Naive thymus-derived CD8-positive, alpha-beta T cell (primary cell): ENCODE results near the gene THPO. TPM values are rescaled to one million over a fixed set of nuclear protein-coding genes. Genes with fewer than 3 reads are reported as not detected.
A peak's percentile ranks its signal among the peaks of the same experiment; 100 is the strongest.

ENCODE experiments used
- ATAC-seq, 2 donors: fragments of 150-1000 bp; cut with Tn5 transposase in 1 of 2; sonication (Bioruptor Pico), chemical (Tn5 transposase) in 1 of 2; 1 replicate in 1 of 2; 2 replicates in 1 of 2; pipeline ENCODE4 v1.10.0; 2021; ENCODE audit warnings: mild to moderate bottlenecking in 2 of 2, moderate library complexity in 2 of 2
- POLR2A ChIA-PET: fragments of 350-600 bp; sonication (Branson Sonifier 250); formaldehyde crosslinking; loops from one replicate; lab custom pipeline; 2021; ENCODE audit warnings: antibody characterized with exemption; lab: Charles Lee
- DNase-seq, 10 donors: peaks; one replicate each; pipeline versions ENCODE4 v3.0.0 to v3.0.0-alpha.2; 2020 to 2022
- H3K27ac Mint-ChIP-seq, 10 donors: one replicate each; pipeline ENCODE4 v1.8.0; 2020 to 2022; ENCODE audit warnings: mild to moderate bottlenecking in 10 of 10, mixed read lengths in 10 of 10, moderate library complexity in 4 of 10, inconsistent platforms in 1 of 10
- H3K27me3 Mint-ChIP-seq, 5 donors: one replicate each; pipeline ENCODE4 v1.8.0; 2021 to 2022; ENCODE audit warnings: mixed read lengths in 5 of 5
- H3K36me3 Mint-ChIP-seq, 3 donors: one replicate each; pipeline ENCODE4 v1.8.0; 2020 to 2022; ENCODE audit warnings: mixed read lengths in 3 of 3, mild to moderate bottlenecking in 2 of 3, inconsistent platforms in 1 of 3
- H3K4me1 Mint-ChIP-seq, 4 donors: one replicate each; pipeline ENCODE4 v1.8.0; 2021 to 2022; ENCODE audit warnings: mixed read lengths in 4 of 4
- H3K4me3 Mint-ChIP-seq, 10 donors: one replicate each; pipeline ENCODE4 v1.8.0; 2020 to 2022; ENCODE audit warnings: mild to moderate bottlenecking in 10 of 10, mixed read lengths in 10 of 10, moderate library complexity in 6 of 10, inconsistent platforms in 1 of 10
- H3K9me3 Mint-ChIP-seq, 9 donors: one replicate each; pipeline ENCODE4 v1.8.0; 2020 to 2022; ENCODE audit warnings: mixed read lengths in 9 of 9, mild to moderate bottlenecking in 3 of 9, inconsistent platforms in 1 of 9, moderate library complexity in 1 of 9
- polyA plus RNA-seq, 3 donors: library from polyadenylated mRNA; unstranded; fragments of 300-500 nt; fragmentation: Illumina TruSeq; gene quantifications; one replicate each; pipeline ENCODE4 v1.2.3, GENCODE V29; 2021
- total RNA-seq, 8 experiments: library from RNA in 2 of 8; stranded (reverse) in 2 of 8; gene quantifications; one replicate each; pipeline ENCODE4 v1.2.3 and lab custom pipeline; 2021 to 2026

Gene THPO
- not detected for total RNA-seq
- not detected for polyA plus RNA-seq
- total RNA-seq (lab: John Stamatoyannopoulos, UW), result 0 reads per million in 6 experiments

- H3K36me3 Mint-ChIP-seq, result peaks cover 0 to 4% (median 0%) of the 10 kb centered on the region in 3 donors
- H3K4me3 Mint-ChIP-seq, result peak within 1 kb of the TSS; percentile 42 to 81 (median 72)
- POLR2A ChIA-PET, result interaction anchor here (1.1 kb wide), 1 partner anchor 14 kb away, joined by 3 read pairs; no protein-coding TSS in a partner anchor
- H3K4me1 Mint-ChIP-seq, result peaks cover 7 to 25% (median 13%) of the 10 kb centered on the region in 4 donors
- ATAC-seq (no peak), DNase-seq (no peak)
- H3K27ac Mint-ChIP-seq, result peak within 1 kb of the TSS in 4 of 10 donors; percentile 1 to 58 (median 41)
- H3K27me3 Mint-ChIP-seq, result peaks cover 20 to 54% (median 40%) of the 10 kb centered on the region in 5 donors
- H3K9me3 Mint-ChIP-seq, result no peaks in the 10 kb centered on the region
Observed at GRCh38 chr3:184377882-184378445, at the start of gene THPO. THPO (minus strand) TSS chr3:184378207; CDS start chr3:184376259, 1,948 bp downstream.

GRCh38 chr3:184426691-184427141, 48.7 kb upstream of the THPO start:
- ATAC-seq (no peak), DNase-seq (no peak)
- Mint-ChIP-seq H3K4me3 (no peak overlapping the region), H3K27ac (no peak overlapping the region), H3K9me3 (no peaks in the 10 kb centered on the region), H3K36me3 (no peaks in the 10 kb centered on the region), H3K27me3 (peaks cover 0 to 17% (median 7%) of the 10 kb centered on the region in 5 donors), H3K4me1 (no peaks in the 10 kb centered on the region)
- POLR2A ChIA-PET, result no interaction called here

- DNase-seq (no peak), ATAC-seq (no peak)
- H3K9me3 Mint-ChIP-seq, result no peaks in the 10 kb centered on the region
- POLR2A ChIA-PET, result no interaction called here
- no peaks in the 10 kb centered on the region for H3K36me3 Mint-ChIP-seq
- peaks cover 0 to 17% (median 7%) of the 10 kb centered on the region in 5 donors for H3K27me3 Mint-ChIP-seq
- no peak overlapping the region for H3K27ac Mint-ChIP-seq
- no peak overlapping the region for H3K4me3 Mint-ChIP-seq
- no peaks in the 10 kb centered on the region for H3K4me1 Mint-ChIP-seq
Observed at GRCh38 chr3:184423561-184423960, 45.6 kb upstream of the THPO start.

GRCh38 chr3:184419171-184419570, 41.2 kb upstream of the THPO start:
- H3K9me3 Mint-ChIP-seq, result no peaks in the 10 kb centered on the region
- no peaks in the 10 kb centered on the region for H3K36me3 Mint-ChIP-seq
- ATAC-seq, result no peak
- no peak overlapping the region for H3K4me3 Mint-ChIP-seq
- no peaks in the 10 kb centered on the region for H3K4me1 Mint-ChIP-seq
- DNase-seq, result no peak
- POLR2A ChIA-PET, result no interaction called here
- H3K27me3 Mint-ChIP-seq, result peaks cover 0 to 7% (median 4%) of the 10 kb centered on the region in 5 donors
- no peak overlapping the region for H3K27ac Mint-ChIP-seq

- no peaks in the 10 kb centered on the region for H3K9me3 Mint-ChIP-seq
- POLR2A ChIA-PET, result interaction anchor here (1.0 kb wide), 1 partner anchor 96 kb away, joined by 3 read pairs; no protein-coding TSS in a partner anchor
- no peaks in the 10 kb centered on the region for H3K4me1 Mint-ChIP-seq
- H3K27me3 Mint-ChIP-seq, result peaks cover 0 to 1% (median 0%) of the 10 kb centered on the region in 5 donors
- H3K36me3 Mint-ChIP-seq, result no peaks in the 10 kb centered on the region
- DNase-seq, result peak; percentile 51 to 86 (median 65)
- peak overlapping the region in 1 of 10 donors; percentile 48 for H3K4me3 Mint-ChIP-seq
- no peak overlapping the region for H3K27ac Mint-ChIP-seq
- ATAC-seq, result peak; percentile 99 to 100
Observed at GRCh38 chr3:184417619-184418327, 39.8 kb upstream of the THPO start.

GRCh38 chr3:184415203-184415490, 37.1 kb upstream of the THPO start:
- Mint-ChIP-seq H3K27ac (no peak overlapping the region), H3K27me3 (peaks cover 0 to 8% (median 1%) of the 10 kb centered on the region in 5 donors), H3K9me3 (no peaks in the 10 kb centered on the region), H3K4me3 (no peak overlapping the region), H3K4me1 (peaks cover 0 to 3% (median 0%) of the 10 kb centered on the region in 4 donors), H3K36me3 (no peaks in the 10 kb centered on the region)
- POLR2A ChIA-PET, result no interaction called here
- DNase-seq (no peak), ATAC-seq (no peak)

- Mint-ChIP-seq H3K27ac (no peak overlapping the region), H3K9me3 (no peaks in the 10 kb centered on the region), H3K36me3 (no peaks in the 10 kb centered on the region), H3K27me3 (peaks cover 0 to 8% (median 1%) of the 10 kb centered on the region in 5 donors), H3K4me3 (no peak overlapping the region), H3K4me1 (peaks cover 0 to 3% (median 0%) of the 10 kb centered on the region in 4 donors)
- POLR2A ChIA-PET, result no interaction called here
- no peak for DNase-seq
- ATAC-seq, result no peak
Observed at GRCh38 chr3:184414418-184415202, 36.6 kb upstream of the THPO start.

- no peak overlapping the region for H3K4me3 Mint-ChIP-seq
- no peaks in the 10 kb centered on the region for H3K36me3 Mint-ChIP-seq
- H3K27me3 Mint-ChIP-seq, result peaks cover 0 to 8% (median 1%) of the 10 kb centered on the region in 5 donors
- H3K9me3 Mint-ChIP-seq, result no peaks in the 10 kb centered on the region
- POLR2A ChIA-PET, result no interaction called here
- ATAC-seq (no peak), DNase-seq (no peak)
- H3K27ac Mint-ChIP-seq, result no peak overlapping the region
- H3K4me1 Mint-ChIP-seq, result peaks cover 0 to 3% (median under 1%) of the 10 kb centered on the region in 4 donors
Observed at GRCh38 chr3:184409946-184410500, 32.0 kb upstream of the THPO start.

- H3K27me3 Mint-ChIP-seq, result peaks cover 0 to 8% (median 1%) of the 10 kb centered on the region in 5 donors
- DNase-seq (no peak), ATAC-seq (no peak)
- POLR2A ChIA-PET, result no interaction called here
- H3K4me1 Mint-ChIP-seq, result peaks cover 0 to 3% (median under 1%) of the 10 kb centered on the region in 4 donors
- H3K36me3 Mint-ChIP-seq, result no peaks in the 10 kb centered on the region
- no peaks in the 10 kb centered on the region for H3K9me3 Mint-ChIP-seq
- H3K27ac Mint-ChIP-seq, result peak overlapping the region in 1 of 10 donors; percentile 11
- H3K4me3 Mint-ChIP-seq, result no peak overlapping the region
Observed at GRCh38 chr3:184409331-184409926, 31.4 kb upstream of the THPO start.

GRCh38 chr3:184405075-184406030, 27.3 kb upstream of the THPO start:
- no peaks in the 10 kb centered on the region for H3K36me3 Mint-ChIP-seq
- H3K27ac Mint-ChIP-seq, result peak overlapping the region in 2 of 10 donors; percentile 18 to 41
- ATAC-seq (no peak), DNase-seq (no peak)
- peaks cover 0 to 2% (median 0%) of the 10 kb centered on the region in 4 donors for H3K4me1 Mint-ChIP-seq
- H3K4me3 Mint-ChIP-seq, result no peak overlapping the region
- POLR2A ChIA-PET, result no interaction called here
- no peaks in the 10 kb centered on the region for H3K9me3 Mint-ChIP-seq
- peaks cover 3 to 22% (median 13%) of the 10 kb centered on the region in 5 donors for H3K27me3 Mint-ChIP-seq

- H3K36me3 Mint-ChIP-seq, result no peaks in the 10 kb centered on the region
- H3K4me3 Mint-ChIP-seq, result no peak overlapping the region
Observed at GRCh38 chr3:184399410-184399809, 21.4 kb upstream of the THPO start.

More at GRCh38 chr3:184399410-184399809, 21.4 kb upstream of the THPO start:
- H3K27ac Mint-ChIP-seq, result no peak overlapping the region
- ATAC-seq (no peak), DNase-seq (no peak)
- H3K4me1 Mint-ChIP-seq, result no peaks in the 10 kb centered on the region
- H3K9me3 Mint-ChIP-seq, result no peaks in the 10 kb centered on the region
- POLR2A ChIA-PET, result no interaction called here
- peaks cover 5 to 37% (median 19%) of the 10 kb centered on the region in 5 donors for H3K27me3 Mint-ChIP-seq
